ENCODE measurements around the gene KCNK13.

DNA sequence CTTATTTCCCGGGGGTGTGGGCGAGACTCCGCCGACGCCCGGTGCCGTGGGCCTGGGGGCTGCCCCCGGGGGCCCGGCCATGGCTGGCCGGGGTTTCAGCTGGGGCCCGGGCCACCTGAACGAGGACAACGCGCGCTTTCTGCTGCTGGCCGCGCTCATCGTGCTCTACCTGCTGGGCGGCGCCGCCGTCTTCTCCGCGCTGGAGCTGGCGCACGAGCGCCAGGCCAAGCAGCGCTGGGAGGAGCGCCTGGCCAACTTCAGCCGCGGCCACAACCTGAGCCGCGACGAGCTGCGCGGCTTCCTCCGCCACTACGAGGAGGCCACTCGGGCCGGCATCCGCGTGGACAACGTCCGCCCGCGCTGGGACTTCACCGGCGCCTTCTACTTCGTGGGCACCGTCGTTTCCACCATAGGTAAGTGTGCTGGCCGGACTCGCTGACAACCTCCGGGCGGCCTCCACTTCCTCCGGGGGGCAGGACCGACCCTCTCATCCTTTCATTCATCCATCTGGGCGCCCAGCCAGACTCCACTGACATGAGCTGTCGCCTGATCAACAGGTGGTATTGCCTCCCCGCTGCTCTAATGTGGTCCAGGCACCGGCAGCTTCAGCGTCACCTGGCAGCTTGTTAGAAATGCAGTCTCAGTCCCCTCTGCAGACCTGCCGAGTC lies 467 bp downstream of the KCNK13 start:
- no peak for TF ChIP-seq POLR2A (IDR thresholded peaks at IDR 0.05; ENCODE audit: low read depth, low read length)
- no peak for TF ChIP-seq TAF1 (IDR thresholded peaks at IDR 0.05; ENCODE audit: low read depth, low read length)
- no peak for TF ChIP-seq POU2F2 (IDR thresholded peaks at IDR 0.05; ENCODE audit: low read depth, low read length)
- TF ChIP-seq POLR2AphosphoS5 (IDR thresholded peaks at IDR 0.05; ENCODE audit: low read depth, low read length) = no peak
